Esophagus muscularis mucosa (tissue), 4 donors: Measurements from ENCODE around the gene CD109. TPM values are rescaled to one million over a fixed set of nuclear protein-coding genes. Genes with fewer than 3 reads are reported as not detected.

Experiments
- DNase-seq: peaks from one replicate; pipeline ENCODE4 v3.0.0-alpha.2; 2017; ENCODE audit errors: extremely low spot score
- H3K27ac ChIP-seq, 4 donors: fragments of 200-600 bp; sonication (generic); replicated peaks in 1 of 4; 1 replicate in 3 of 4; 2 replicates in 1 of 4; pipeline ENCODE4 v1.5.1; 2016 to 2019; ENCODE audit warnings: mild to moderate bottlenecking in 1 of 4
- H3K27me3 ChIP-seq, 4 donors: fragments of 200-600 bp; sonication (generic); one replicate each; pipeline versions ENCODE4 v1.5.1 to v1.6.0; 2016 to 2019
- H3K36me3 ChIP-seq, 4 donors: fragments of 200-600 bp; sonication (generic); one replicate each; pipeline ENCODE4 v1.5.1; 2016 to 2019
- H3K4me1 ChIP-seq, 4 donors: fragments of 200-600 bp; sonication (generic); one replicate each; pipeline ENCODE4 v1.5.1; 2016 to 2019
- H3K4me3 ChIP-seq, 4 donors: fragments of 200-600 bp; sonication (generic); 1 replicate in 2 of 4; 2 replicates in 2 of 4; pipeline ENCODE4 v1.5.1; 2016 to 2019; ENCODE audit warnings: mild to moderate bottlenecking in 4 of 4, moderate library complexity in 1 of 4
- H3K9me3 ChIP-seq, 4 donors: fragments of 200-600 bp; sonication (generic); 1 replicate in 3 of 4; 2 replicates in 1 of 4; pipeline ENCODE4 v1.5.1; 2016 to 2019
- CTCF ChIP-seq, 3 experiments: fragments of 200-600 bp in 2 of 3; fragments of 450-650 bp in 1 of 3; sonication (generic) in 2 of 3; IDR thresholded peaks; one replicate each; pipeline ENCODE4 v1.5.1; 2017 to 2019; ENCODE audit warnings: antibody characterized with exemption in 3 of 3, mild to moderate bottlenecking in 2 of 3, moderate library complexity in 1 of 3
- EP300 ChIP-seq: sonication (generic); formaldehyde crosslinking; IDR thresholded peaks from one replicate; pipeline ENCODE4 v1.6.1; 2017; ENCODE audit warnings: antibody characterized with exemption
- POLR2A ChIP-seq: fragments of 450-650 bp; IDR thresholded peaks from one replicate; pipeline ENCODE4 v1.6.1; 2017; ENCODE audit warnings: antibody characterized with exemption, moderate library complexity, mild to moderate bottlenecking, low read depth
- POLR2AphosphoS5 ChIP-seq, 2 donors: sonication (generic); formaldehyde crosslinking; IDR thresholded peaks; one replicate each; pipeline ENCODE4 v1.6.1; 2017; ENCODE audit warnings: antibody characterized with exemption in 2 of 2
- WGBS: methylation state at CpG from one replicate; pipeline ENCODE4 v1.1.5; 2018; 5-methylcytosine and 5-hydroxymethylcytosine counted together
- intact Hi-C: fragments of 100-400 bp; cut with DNase I; formaldehyde crosslinking; loops from one replicate; pipeline ENCODE4 v1.15.1; 2023
- total RNA-seq, 4 donors: library from RNA; depleted of rRNA; stranded (reverse); fragments of >200 nt; gene quantifications; one replicate each; pipeline versions ENCODE4 v1.1.0 to v1.2.1, GENCODE V29; 2016

The CD109 gene
- total RNA-seq, 4 donors from 2014 or later: 12.1 to 21.4 (median 15.8) TPM

DNA sequence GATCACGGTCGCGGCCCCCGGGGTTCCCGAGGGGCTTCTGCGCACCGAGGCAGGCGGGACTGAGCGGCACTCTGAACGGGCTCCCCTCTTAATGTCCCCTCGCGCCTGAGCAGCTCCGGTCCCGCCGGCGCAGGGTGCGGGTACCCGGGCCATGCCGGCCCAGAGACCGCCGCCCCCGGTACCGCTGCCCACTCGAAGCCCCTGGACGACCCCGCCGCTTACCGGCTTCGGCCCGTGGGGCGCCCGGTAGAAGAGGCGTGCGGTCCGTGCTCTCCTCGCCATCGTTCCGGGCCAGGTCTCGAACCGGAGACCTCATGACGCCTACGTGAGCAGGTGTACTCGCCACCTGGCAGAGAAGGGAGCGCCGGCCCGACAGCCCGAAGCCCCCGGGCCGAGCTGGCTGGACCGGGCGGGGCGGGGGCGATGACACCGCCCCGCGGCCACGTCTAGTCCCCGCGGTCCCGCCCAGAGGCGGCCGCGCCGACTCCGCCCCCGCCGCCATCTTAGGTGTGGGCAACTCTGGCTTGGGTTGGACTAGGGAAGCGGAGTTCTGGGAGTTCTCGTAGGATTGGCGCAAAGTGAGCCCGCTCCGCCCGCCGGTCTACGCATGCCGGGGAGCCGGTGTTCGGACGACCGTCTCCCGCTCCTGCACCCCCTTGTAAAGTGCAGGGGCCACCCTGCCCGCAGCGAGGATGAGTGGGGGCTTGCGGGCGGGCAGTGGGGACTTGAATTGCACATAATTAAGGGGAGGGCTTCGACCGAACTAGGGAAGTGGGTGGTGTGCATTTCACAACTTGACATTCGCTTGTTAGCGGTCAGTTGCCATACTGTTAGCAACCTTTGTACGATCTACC is 42.2 kb upstream of the CD109 start, which contains the start of gene SLC17A5:
TSS of gene SLC17A5 (minus strand) at position 422 of the 854 bp plus-strand sequence. CDS start at position 316, 106 bp downstream.
- peak within 1 kb of the TSS; percentile 79 to 100 (median 97) for H3K4me3 ChIP-seq
- H3K27me3 ChIP-seq: no peaks in the 10 kb centered on the region
- DNase-seq: peak; percentile 98
- no peaks in the 10 kb centered on the region for H3K9me3 ChIP-seq
- peaks cover 6 to 24% (median 19%) of the 10 kb centered on the region in 4 donors for H3K4me1 ChIP-seq
- peaks cover 0 to 14% (median 11%) of the 10 kb centered on the region in 4 donors for H3K36me3 ChIP-seq
- WGBS: 0% methylated on average over 23 of the region's 90 CpGs
- H3K27ac ChIP-seq: peak within 1 kb of the TSS; percentile 92 to 99 (median 98)
- TF ChIP-seq EP300 (no peak), CTCF (IDR thresholded peaks at IDR 0.05) (no peak), POLR2A (peak; percentile 7), POLR2AphosphoS5 (IDR thresholded peaks at IDR 0.05) (peak; percentile 83 to 84)
- intact Hi-C loops: no loop called here

GRCh38 chr6:73655341-73655917 is 40.6 kb upstream of the CD109 start:
- peak overlapping the region in 3 of 4 donors; percentile 79 to 98 (median 96) for H3K4me3 ChIP-seq
- no peaks in the 10 kb centered on the region for H3K9me3 ChIP-seq
- intact Hi-C loops: no loop called here
- no peak for DNase-seq
- WGBS: 83% methylated on average over 2 of the region's 2 CpGs
- TF ChIP-seq CTCF (IDR thresholded peaks at IDR 0.05) (no peak), EP300 (no peak), POLR2A (no peak), POLR2AphosphoS5 (IDR thresholded peaks at IDR 0.05) (no peak)
- peak overlapping the region; percentile 92 to 99 (median 98) for H3K27ac ChIP-seq
- H3K36me3 ChIP-seq: no peaks in the 10 kb centered on the region
- peaks cover 6 to 24% (median 19%) of the 10 kb centered on the region in 4 donors for H3K4me1 ChIP-seq
- no peaks in the 10 kb centered on the region for H3K27me3 ChIP-seq

DNA sequence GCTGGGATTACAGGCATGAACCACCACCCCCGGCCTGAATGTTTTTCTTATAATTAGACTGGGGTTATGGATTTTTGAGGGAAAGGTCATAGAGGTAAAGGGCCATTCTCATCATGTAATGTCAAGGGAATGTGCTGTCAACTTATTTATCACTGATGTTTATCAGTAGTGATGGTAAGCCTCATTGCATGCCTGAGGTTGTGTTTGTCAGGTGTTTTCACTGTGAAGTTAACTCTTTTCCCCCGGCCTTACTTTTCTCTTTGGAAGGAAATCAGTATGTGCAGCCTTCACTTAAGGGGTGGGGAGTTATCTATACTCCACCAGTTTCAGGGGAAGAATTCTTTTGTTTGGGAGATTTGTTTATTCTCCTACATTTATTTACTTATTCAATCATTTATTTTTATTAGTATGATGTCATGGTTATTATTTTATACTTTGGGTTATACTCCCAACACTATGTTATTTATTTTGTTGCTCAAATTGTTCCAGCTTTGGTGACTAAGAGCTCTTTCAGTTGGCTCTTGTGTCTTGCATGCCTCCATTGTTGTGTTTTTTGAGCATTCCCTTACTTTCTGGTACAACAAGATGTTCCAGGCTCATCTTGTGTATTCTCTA is 39.4 kb upstream of the CD109 start:
- WGBS: 96% methylated on average over 2 of the region's 2 CpGs
- TF ChIP-seq POLR2AphosphoS5 (IDR thresholded peaks at IDR 0.05) (no peak), POLR2A (no peak), CTCF (IDR thresholded peaks at IDR 0.05) (no peak), EP300 (no peak)
- intact Hi-C loops: no loop called here
- DNase-seq: no peak
- Histone ChIP-seq H3K4me1 (peaks cover 6 to 24% (median 19%) of the 10 kb centered on the region in 4 donors), H3K4me3 (no peak overlapping the region), H3K36me3 (no peaks in the 10 kb centered on the region), H3K27ac (no peak overlapping the region), H3K27me3 (no peaks in the 10 kb centered on the region), H3K9me3 (no peaks in the 10 kb centered on the region)

DNA sequence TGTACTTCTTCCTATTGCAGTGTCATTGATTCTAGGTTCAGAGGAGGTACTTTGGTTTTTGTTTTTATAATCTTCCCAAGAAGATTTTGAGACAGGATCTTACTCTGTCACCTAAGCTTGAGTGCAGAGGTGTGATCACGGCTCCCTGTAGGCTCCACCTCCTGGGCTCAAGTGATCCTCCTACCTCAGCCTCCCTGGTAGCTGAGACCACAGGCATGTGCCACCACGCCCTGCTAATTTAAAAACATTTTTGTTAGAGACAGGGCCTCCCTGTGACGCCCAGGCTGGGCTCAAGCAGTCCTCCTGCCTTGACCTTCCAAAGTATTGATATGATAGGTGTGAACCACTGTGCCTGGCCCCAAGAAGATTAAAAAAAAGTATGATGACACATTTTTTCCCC is 38.8 kb upstream of the CD109 start:
- intact Hi-C loops: no loop called here
- Histone ChIP-seq H3K27me3 (no peaks in the 10 kb centered on the region), H3K4me1 (peaks cover 4 to 21% (median 15%) of the 10 kb centered on the region in 4 donors), H3K4me3 (no peak overlapping the region), H3K36me3 (no peaks in the 10 kb centered on the region), H3K9me3 (no peaks in the 10 kb centered on the region), H3K27ac (no peak overlapping the region)
- TF ChIP-seq POLR2AphosphoS5 (IDR thresholded peaks at IDR 0.05) (no peak), POLR2A (no peak), CTCF (IDR thresholded peaks at IDR 0.05) (no peak), EP300 (no peak)
- no peak for DNase-seq
- WGBS: 93% methylated on average over 3 of the region's 3 CpGs
